ENCODE data around the gene FUT3. TPM values are rescaled to one million over a fixed set of nuclear protein-coding genes. Genes with fewer than 3 reads are reported as not detected.

The FUT3 gene
- polyA plus RNA-seq, 1 of the 3 experiments (the other 2 are of a cell fraction) = not detected

DNA sequence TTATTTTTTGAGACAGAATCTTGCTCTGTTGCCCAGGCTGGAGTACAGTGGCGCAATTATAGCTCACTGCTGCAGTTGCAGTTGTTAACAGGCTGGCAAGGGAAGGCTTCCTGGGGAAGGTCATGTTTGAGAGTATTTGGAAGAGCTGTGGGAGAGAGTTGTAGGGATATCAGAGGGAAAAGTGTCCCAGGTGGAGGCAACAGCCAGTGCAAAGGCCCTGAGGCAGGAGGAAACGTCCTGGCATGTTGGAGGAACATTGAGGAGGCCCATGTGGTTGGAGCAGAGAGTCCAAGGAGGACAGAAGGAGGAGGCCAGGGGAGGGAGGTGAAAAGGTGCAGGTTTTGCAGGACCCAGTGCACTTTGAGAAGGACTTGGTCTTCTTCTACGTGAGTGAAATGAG lies 58.1 kb downstream of the FUT3 start:
- 94% methylated on average over 3 of the region's 3 CpGs for WGBS (ENCODE audit: low lambda C conversion rate)
- Histone ChIP-seq H3K27me3 (ENCODE audit: insufficient read depth) (no peaks in the 10 kb centered on the region), H3K9ac (no peak overlapping the region), H3F3A (replicated peaks; ENCODE audit: insufficient read depth) (no peaks in the 10 kb centered on the region), H3K27ac (ENCODE audit: low read depth in 2 of 2, low read length in 1 of 2) (no peak overlapping the region), H3K9me2 (no peaks in the 10 kb centered on the region), H3K4me1 (ENCODE audit: control insufficient read depth in 1 of 2, insufficient read depth in 2 of 2, low read depth in 1 of 2, low read length in 1 of 2) (peaks cover 0 to 11% of the 10 kb centered on the region in 2 experiments; a peak in 1 of 4 replicates), H3K79me2 (ENCODE audit: insufficient read depth) (peaks cover 8% of the 10 kb centered on the region; the same call in 1 of the 2 replicates), H3K36me3 (replicated peaks in 1 of 2; ENCODE audit: control insufficient read depth in 1 of 2, insufficient read depth in 2 of 2, low read length in 1 of 2) (peaks cover 0 to 17% of the 10 kb centered on the region in 2 experiments), H2AFZ (ENCODE audit: low read depth) (no peak overlapping the region), H3K4me2 (no peak overlapping the region), H3K4me3 (ENCODE audit: low read depth in 2 of 2, low read length in 1 of 2) (no peak overlapping the region), H4K20me1 (ENCODE audit: insufficient read depth) (0 out of 2 replicates have a peak, but pooled peaks cover 5% of the 10 kb centered on the region), H3K9me3 (no peaks in the 10 kb centered on the region)
- POLR2A ChIA-PET = no interaction called here
- TF ChIP-seq YY1 (IDR thresholded peaks at IDR 0.05; ENCODE audit: low read depth) (no peak), FOSL2 (IDR thresholded peaks at IDR 0.05; ENCODE audit: borderline replicate concordance, low read depth) (no peak), FOXJ3 (CRISPR knock-in tag; IDR thresholded peaks at IDR 0.05) (no peak), SMC3 (IDR thresholded peaks at IDR 0.05; ENCODE audit: low read depth, low read length) (no peak), RAD21 (IDR thresholded peaks at IDR 0.05; ENCODE audit: low read length) (no peak), GABPA (IDR thresholded peaks at IDR 0.05; ENCODE audit: low read depth) (no peak), NRF1 (IDR thresholded peaks at IDR 0.05; ENCODE audit: low read depth, low read length) (no peak), RXRA (IDR thresholded peaks at IDR 0.05; ENCODE audit: borderline replicate concordance, low read depth) (no peak), EZH2phosphoT487 (IDR thresholded peaks at IDR 0.05; ENCODE audit: borderline replicate concordance, low read depth) (no peak), POLR2AphosphoS5 (IDR thresholded peaks at IDR 0.05; ENCODE audit: low read depth, low read length) (no peak)
- TF ChIP-seq, protein P1, sequence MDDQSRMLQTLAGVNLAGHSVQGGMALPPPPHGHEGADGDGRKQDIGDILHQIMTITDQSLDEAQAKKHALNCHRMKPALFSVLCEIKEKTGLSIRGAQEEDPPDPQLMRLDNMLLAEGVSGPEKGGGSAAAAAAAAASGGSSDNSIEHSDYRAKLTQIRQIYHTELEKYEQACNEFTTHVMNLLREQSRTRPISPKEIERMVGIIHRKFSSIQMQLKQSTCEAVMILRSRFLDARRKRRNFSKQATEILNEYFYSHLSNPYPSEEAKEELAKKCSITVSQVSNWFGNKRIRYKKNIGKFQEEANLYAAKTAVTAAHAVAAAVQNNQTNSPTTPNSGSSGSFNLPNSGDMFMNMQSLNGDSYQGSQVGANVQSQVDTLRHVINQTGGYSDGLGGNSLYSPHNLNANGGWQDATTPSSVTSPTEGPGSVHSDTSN (IDR thresholded peaks at IDR 0.05) = no peak
- TF ChIP-seq, protein P2, sequence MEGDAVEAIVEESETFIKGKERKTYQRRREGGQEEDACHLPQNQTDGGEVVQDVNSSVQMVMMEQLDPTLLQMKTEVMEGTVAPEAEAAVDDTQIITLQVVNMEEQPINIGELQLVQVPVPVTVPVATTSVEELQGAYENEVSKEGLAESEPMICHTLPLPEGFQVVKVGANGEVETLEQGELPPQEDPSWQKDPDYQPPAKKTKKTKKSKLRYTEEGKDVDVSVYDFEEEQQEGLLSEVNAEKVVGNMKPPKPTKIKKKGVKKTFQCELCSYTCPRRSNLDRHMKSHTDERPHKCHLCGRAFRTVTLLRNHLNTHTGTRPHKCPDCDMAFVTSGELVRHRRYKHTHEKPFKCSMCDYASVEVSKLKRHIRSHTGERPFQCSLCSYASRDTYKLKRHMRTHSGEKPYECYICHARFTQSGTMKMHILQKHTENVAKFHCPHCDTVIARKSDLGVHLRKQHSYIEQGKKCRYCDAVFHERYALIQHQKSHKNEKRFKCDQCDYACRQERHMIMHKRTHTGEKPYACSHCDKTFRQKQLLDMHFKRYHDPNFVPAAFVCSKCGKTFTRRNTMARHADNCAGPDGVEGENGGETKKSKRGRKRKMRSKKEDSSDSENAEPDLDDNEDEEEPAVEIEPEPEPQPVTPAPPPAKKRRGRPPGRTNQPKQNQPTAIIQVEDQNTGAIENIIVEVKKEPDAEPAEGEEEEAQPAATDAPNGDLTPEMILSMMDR (IDR thresholded peaks at IDR 0.05) = no peak
- TF ChIP-seq, protein P3, sequence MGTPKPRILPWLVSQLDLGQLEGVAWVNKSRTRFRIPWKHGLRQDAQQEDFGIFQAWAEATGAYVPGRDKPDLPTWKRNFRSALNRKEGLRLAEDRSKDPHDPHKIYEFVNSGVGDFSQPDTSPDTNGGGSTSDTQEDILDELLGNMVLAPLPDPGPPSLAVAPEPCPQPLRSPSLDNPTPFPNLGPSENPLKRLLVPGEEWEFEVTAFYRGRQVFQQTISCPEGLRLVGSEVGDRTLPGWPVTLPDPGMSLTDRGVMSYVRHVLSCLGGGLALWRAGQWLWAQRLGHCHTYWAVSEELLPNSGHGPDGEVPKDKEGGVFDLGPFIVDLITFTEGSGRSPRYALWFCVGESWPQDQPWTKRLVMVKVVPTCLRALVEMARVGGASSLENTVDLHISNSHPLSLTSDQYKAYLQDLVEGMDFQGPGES (IDR thresholded peaks at IDR 0.05; ENCODE audit: low read depth, low read length) = no peak
- TF ChIP-seq, protein P4, sequence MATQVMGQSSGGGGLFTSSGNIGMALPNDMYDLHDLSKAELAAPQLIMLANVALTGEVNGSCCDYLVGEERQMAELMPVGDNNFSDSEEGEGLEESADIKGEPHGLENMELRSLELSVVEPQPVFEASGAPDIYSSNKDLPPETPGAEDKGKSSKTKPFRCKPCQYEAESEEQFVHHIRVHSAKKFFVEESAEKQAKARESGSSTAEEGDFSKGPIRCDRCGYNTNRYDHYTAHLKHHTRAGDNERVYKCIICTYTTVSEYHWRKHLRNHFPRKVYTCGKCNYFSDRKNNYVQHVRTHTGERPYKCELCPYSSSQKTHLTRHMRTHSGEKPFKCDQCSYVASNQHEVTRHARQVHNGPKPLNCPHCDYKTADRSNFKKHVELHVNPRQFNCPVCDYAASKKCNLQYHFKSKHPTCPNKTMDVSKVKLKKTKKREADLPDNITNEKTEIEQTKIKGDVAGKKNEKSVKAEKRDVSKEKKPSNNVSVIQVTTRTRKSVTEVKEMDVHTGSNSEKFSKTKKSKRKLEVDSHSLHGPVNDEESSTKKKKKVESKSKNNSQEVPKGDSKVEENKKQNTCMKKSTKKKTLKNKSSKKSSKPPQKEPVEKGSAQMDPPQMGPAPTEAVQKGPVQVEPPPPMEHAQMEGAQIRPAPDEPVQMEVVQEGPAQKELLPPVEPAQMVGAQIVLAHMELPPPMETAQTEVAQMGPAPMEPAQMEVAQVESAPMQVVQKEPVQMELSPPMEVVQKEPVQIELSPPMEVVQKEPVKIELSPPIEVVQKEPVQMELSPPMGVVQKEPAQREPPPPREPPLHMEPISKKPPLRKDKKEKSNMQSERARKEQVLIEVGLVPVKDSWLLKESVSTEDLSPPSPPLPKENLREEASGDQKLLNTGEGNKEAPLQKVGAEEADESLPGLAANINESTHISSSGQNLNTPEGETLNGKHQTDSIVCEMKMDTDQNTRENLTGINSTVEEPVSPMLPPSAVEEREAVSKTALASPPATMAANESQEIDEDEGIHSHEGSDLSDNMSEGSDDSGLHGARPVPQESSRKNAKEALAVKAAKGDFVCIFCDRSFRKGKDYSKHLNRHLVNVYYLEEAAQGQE (IDR thresholded peaks at IDR 0.05; ENCODE audit: low read depth, low read length) = no peak
- CTCF ChIA-PET = interaction anchor here (0.8 to 4.0 kb wide), 7 partner anchors 9 to 589 kb away, joined by 3 to 25 read pairs (median 10); partner anchors contain the start of gene NRTN
- no peak for DNase-seq

Other genes with a start within 250 kb of the FUT3 start
- gene SAFB2, start 228.7 kb downstream of the FUT3 start, polyA plus RNA-seq (2012; rRNA removed) = 20.3 and 37.7 TPM in 2 replicates
- gene SAFB, start 228.4 kb downstream of the FUT3 start, polyA plus RNA-seq (2012; rRNA removed) = 44.4 and 90.0 TPM in 2 replicates
- 112 and 116 TPM in 2 replicates for gene MICOS13, start 170.9 kb downstream of the FUT3 start, polyA plus RNA-seq (2012; rRNA removed)
- 52.0 and 53.3 TPM in 2 replicates for gene HSD11B1L, start 170.4 kb downstream of the FUT3 start, polyA plus RNA-seq (2012; rRNA removed)
- gene RPL36, start 161.2 kb downstream of the FUT3 start, polyA plus RNA-seq (2012; rRNA removed) = 871 and 1,383 TPM in 2 replicates
- 75.4 and 111 TPM in 2 replicates for gene LONP1, start 131.3 kb downstream of the FUT3 start, polyA plus RNA-seq (2012; rRNA removed)
- not detected in 2 replicates for gene CATSPERD, start 130.8 kb downstream of the FUT3 start, polyA plus RNA-seq (2012; rRNA removed)
- gene PRR22, start 66.7 kb downstream of the FUT3 start, polyA plus RNA-seq (2012; rRNA removed) = 0.82 and 0.91 TPM in 2 replicates
- 44.0 and 45.2 TPM in 2 replicates for gene DUS3L, start 60.3 kb downstream of the FUT3 start, polyA plus RNA-seq (2012; rRNA removed)
- 0.54 and 0.99 TPM in 2 replicates for gene NRTN, start 46.4 kb downstream of the FUT3 start, polyA plus RNA-seq (2012; rRNA removed)
- not detected in 2 replicates for gene FUT6, start 11.7 kb downstream of the FUT3 start, polyA plus RNA-seq (2012; rRNA removed)
- gene FUT5, start 19.1 kb upstream of the FUT3 start, polyA plus RNA-seq (2012; rRNA removed) = not detected in 2 replicates
- gene NDUFA11, start 52.3 kb upstream of the FUT3 start, polyA plus RNA-seq (2012; rRNA removed) = 386 and 534 TPM in 2 replicates
- gene VMAC, start 53.4 kb upstream of the FUT3 start, polyA plus RNA-seq (2012; rRNA removed) = 6.5 and 9.1 TPM in 2 replicates
- gene CAPS, start 62.8 kb upstream of the FUT3 start, polyA plus RNA-seq (2012; rRNA removed) = 13.4 and 17.3 TPM in 2 replicates
- gene RANBP3, start 126.7 kb upstream of the FUT3 start, polyA plus RNA-seq (2012; rRNA removed) = 71.8 and 84.0 TPM in 2 replicates